Measurements from ENCODE around the gene CD4. TPM values are rescaled to one million over a fixed set of nuclear protein-coding genes. Genes with fewer than 3 reads are reported as not detected.

CD4 gene
- total and polyA plus RNA-seq, 4 donors: 15.9 to 44.8 (median 32.0) TPM

- Histone ChIP-seq H3K4me1 (ENCODE audit: control insufficient read depth in 4 of 4, insufficient read depth in 4 of 4, low read length in 3 of 4) (peaks cover 3 to 32% (median 25%) of the 10 kb centered on the region in 4 donors), H3K27me3 (ENCODE audit: control insufficient read depth in 4 of 4, insufficient read depth in 4 of 4, low read length in 3 of 4) (no peaks in the 10 kb centered on the region), H3K36me3 (ENCODE audit: control insufficient read depth in 4 of 4, insufficient read depth in 3 of 4, low read depth in 1 of 4, low read length in 3 of 4) (no peaks in the 10 kb centered on the region), H3K27ac (ENCODE audit: low read depth in 1 of 2, low read length in 2 of 2) (no peak overlapping the region), H3K9ac (ENCODE audit: low read depth in 1 of 2, low read length in 2 of 2) (no peak overlapping the region), H3K9me3 (ENCODE audit: control insufficient read depth in 4 of 4, low read length in 3 of 4) (no peaks in the 10 kb centered on the region), H3K4me3 (ENCODE audit: low read depth in 1 of 3, low read length in 3 of 3) (no peak overlapping the region)
- no peak for DNase-seq (ENCODE audit: low spot score)
- TF ChIP-seq RAD21 (IDR thresholded peaks at IDR 0.05): no peak
- TF ChIP-seq REST (IDR thresholded peaks at IDR 0.05): no peak
- TF ChIP-seq FOXA2 (IDR thresholded peaks at IDR 0.05): no peak
- no peak for TF ChIP-seq MAX (IDR thresholded peaks at IDR 0.05)
- no peak for TF ChIP-seq RXRA (IDR thresholded peaks at IDR 0.05)
- no peak for TF ChIP-seq SP1 (IDR thresholded peaks at IDR 0.05)
- TF ChIP-seq TAF1 (conservative IDR thresholded peaks at IDR 0.05): no peak
- TF ChIP-seq GABPA (IDR thresholded peaks at IDR 0.05 in 1 of 2, conservative IDR thresholded peaks at IDR 0.05 in 1 of 2): no peak
- TF ChIP-seq HNF4G (IDR thresholded peaks at IDR 0.05): no peak
- no peak for TF ChIP-seq CTCF (IDR thresholded peaks at IDR 0.05; ENCODE audit: low read depth, low read length, missing input control)
- WGBS: 90% methylated on average over 5 of the region's 5 CpGs
Measured at GRCh38 chr12:6759741-6760140, 29.6 kb upstream of the CD4 start.

- 58% methylated on average over 4 of the region's 4 CpGs for WGBS
- no peaks in the 10 kb centered on the region for H3K36me3 ChIP-seq (ENCODE audit: control insufficient read depth in 4 of 4, insufficient read depth in 3 of 4, low read depth in 1 of 4, low read length in 3 of 4)
- no peak overlapping the region for H3K4me3 ChIP-seq (ENCODE audit: low read depth in 1 of 3, low read length in 3 of 3)
- peak overlapping the region; percentile 78 to 93 for H3K27ac ChIP-seq (ENCODE audit: low read depth in 1 of 2, low read length in 2 of 2)
- H3K9me3 ChIP-seq (ENCODE audit: control insufficient read depth in 4 of 4, low read length in 3 of 4): no peaks in the 10 kb centered on the region
- peak overlapping the region in 1 of 2 donors; percentile 54 for H3K9ac ChIP-seq (ENCODE audit: low read depth in 1 of 2, low read length in 2 of 2)
- H3K27me3 ChIP-seq (ENCODE audit: control insufficient read depth in 4 of 4, insufficient read depth in 4 of 4, low read length in 3 of 4): no peaks in the 10 kb centered on the region
- peaks cover 7 to 46% (median 41%) of the 10 kb centered on the region in 4 donors for H3K4me1 ChIP-seq (ENCODE audit: control insufficient read depth in 4 of 4, insufficient read depth in 4 of 4, low read length in 3 of 4)
- DNase-seq (ENCODE audit: low spot score): no peak
- TF ChIP-seq RXRA (IDR thresholded peaks at IDR 0.05) (no peak), NR2F2 (IDR thresholded peaks at IDR 0.05) (no peak), FOXA2 (IDR thresholded peaks at IDR 0.05) (no peak), REST (IDR thresholded peaks at IDR 0.05) (no peak), RAD21 (IDR thresholded peaks at IDR 0.05) (no peak), YY1 (IDR thresholded peaks at IDR 0.05) (no peak), TAF1 (conservative IDR thresholded peaks at IDR 0.05) (no peak), HNF4A (conservative IDR thresholded peaks at IDR 0.05) (no peak), ATF3 (IDR thresholded peaks at IDR 0.05) (no peak), CTCF (IDR thresholded peaks at IDR 0.05; ENCODE audit: low read depth, low read length, missing input control) (no peak), MAX (IDR thresholded peaks at IDR 0.05) (no peak), HNF4G (IDR thresholded peaks at IDR 0.05) (no peak), SP1 (IDR thresholded peaks at IDR 0.05) (no peak), FOXA1 (IDR thresholded peaks at IDR 0.05) (no peak), GABPA (IDR thresholded peaks at IDR 0.05 in 1 of 2, conservative IDR thresholded peaks at IDR 0.05 in 1 of 2) (no peak), JUND (IDR thresholded peaks at IDR 0.05) (no peak), ZBTB33 (IDR thresholded peaks at IDR 0.05) (no peak)
Measured at GRCh38 chr12:6763380-6763779, 25.9 kb upstream of the CD4 start.

All from liver (tissue), 9 donors.